Measurements from ENCODE around the gene KCNMB3.

- TF ChIP-seq CTCF (IDR thresholded peaks at IDR 0.05; ENCODE audit: insufficient read depth, low read depth, low read length) = no peak
- no peak for TF ChIP-seq EZH2 (IDR thresholded peaks at IDR 0.05; ENCODE audit: insufficient read depth, low read length)
Measured at GRCh38 chr3:179250803-179251476, at the start of gene KCNMB3.

Measured in astrocyte (in vitro differentiated cells and primary cell).